DMS79 (cell line): ENCODE data around the gene KIRREL1.

ENCODE experiments used
- DNase-seq: peaks from one replicate; lab custom pipeline; 2025; lab: John Stamatoyannopoulos, UW

KIRREL1 gene

DNA sequence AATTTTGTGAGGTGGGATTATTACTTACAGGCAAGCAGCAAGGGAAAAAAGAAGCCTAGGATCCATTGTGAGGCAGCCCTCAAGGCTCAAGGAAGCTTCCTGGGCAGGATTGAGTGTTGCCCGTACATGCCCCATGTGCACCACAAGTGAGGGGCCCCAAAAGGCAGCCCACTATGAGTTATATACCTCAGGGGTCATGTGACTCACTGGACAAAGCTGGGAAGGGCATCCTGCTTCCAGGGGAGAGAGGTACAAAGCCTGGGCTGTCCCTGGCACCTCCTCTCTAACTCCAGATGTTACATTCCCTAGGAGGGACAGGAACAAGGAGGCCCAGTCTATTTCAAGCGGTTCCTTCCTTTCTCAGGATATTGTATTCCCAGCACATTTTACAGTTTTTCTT lies 153.3 kb downstream of the KIRREL1 start:
- no peak for DNase-seq

GRCh38 chr1:158147401-158147800 lies 154.0 kb downstream of the KIRREL1 start:
- no peak for DNase-seq

GRCh38 chr1:158147869-158148268 lies 154.4 kb downstream of the KIRREL1 start:
- no peak for DNase-seq

DNA sequence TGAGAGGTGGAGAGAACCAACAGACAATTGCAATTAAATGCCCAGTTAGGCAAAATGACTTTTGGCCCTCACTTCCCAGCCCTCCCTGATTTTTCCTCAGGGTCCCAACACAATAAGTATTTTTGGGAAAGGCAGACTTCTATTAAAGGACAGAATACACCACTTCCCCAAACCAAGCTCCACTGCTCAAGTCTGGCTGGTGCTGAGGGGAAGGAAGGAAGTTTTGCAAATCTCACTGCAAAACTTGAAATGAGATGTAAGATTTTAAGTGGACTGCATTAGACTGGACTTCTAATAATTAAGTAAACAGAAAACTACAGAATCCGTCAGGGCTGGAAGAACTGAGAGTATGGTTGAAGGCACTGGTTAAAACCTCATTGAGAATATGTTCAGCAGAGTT lies 155.0 kb downstream of the KIRREL1 start:
- no peak for DNase-seq

DNA sequence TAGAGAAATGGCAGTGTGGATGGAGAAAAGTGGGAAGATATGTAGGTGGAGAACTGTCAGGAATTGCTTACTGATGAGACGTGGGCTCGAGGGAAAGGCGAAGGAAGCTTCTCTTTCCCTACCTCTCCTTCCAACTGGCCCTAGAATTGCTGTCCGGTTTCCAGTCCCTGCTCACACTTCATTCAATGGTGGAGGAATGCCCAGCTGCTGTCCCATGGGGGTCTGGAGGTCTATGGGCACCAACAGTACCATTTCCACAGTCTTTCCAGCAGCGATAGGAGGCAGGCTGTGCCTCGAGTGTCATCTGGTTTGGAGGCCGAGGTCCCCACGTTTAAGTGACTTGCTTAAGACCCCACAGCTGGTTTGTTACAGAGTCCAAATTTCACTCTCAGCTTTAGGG lies 155.7 kb downstream of the KIRREL1 start:
- DNase-seq = no peak
